ENCODE measurements around the gene ZNF559.

DNA sequence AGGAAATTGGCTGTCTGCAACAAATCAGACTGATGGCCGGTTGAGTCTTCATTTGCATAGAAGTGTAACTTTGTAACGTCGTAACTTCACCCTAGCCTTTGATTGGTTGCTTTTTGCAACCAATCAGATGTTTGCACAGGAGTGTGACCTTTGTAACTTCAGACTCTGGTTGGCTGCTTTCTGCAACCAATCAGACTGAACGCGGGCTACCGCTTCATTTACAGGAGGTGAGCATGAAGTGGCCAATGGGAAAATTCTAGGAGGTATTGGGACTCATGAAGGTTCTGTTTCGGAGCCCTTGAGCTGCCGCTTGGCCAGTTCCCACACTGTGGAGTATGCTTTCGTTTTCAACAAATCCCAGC is 441 bp upstream of the ZNF559 start:
- TF ChIP-seq POLR2A (IDR thresholded peaks at IDR 0.05) = no peak
- TF ChIP-seq, protein P1, sequence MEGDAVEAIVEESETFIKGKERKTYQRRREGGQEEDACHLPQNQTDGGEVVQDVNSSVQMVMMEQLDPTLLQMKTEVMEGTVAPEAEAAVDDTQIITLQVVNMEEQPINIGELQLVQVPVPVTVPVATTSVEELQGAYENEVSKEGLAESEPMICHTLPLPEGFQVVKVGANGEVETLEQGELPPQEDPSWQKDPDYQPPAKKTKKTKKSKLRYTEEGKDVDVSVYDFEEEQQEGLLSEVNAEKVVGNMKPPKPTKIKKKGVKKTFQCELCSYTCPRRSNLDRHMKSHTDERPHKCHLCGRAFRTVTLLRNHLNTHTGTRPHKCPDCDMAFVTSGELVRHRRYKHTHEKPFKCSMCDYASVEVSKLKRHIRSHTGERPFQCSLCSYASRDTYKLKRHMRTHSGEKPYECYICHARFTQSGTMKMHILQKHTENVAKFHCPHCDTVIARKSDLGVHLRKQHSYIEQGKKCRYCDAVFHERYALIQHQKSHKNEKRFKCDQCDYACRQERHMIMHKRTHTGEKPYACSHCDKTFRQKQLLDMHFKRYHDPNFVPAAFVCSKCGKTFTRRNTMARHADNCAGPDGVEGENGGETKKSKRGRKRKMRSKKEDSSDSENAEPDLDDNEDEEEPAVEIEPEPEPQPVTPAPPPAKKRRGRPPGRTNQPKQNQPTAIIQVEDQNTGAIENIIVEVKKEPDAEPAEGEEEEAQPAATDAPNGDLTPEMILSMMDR (IDR thresholded peaks at IDR 0.05) = no peak

Data from uterus (tissue), 2 donors.